22Rv1 (cell line): ENCODE measurements around the gene KIAA0825.

ENCODE experiments used
- H3K27ac ChIP-seq: fragments of 450-650 bp; 2 replicates; pipeline ENCODE4 v1.5.1; 2017
- CTCF ChIP-seq: fragments of 450-650 bp; IDR thresholded peaks from 2 replicates; pipeline ENCODE4 v1.5.1; 2017; ENCODE audit warnings: mild to moderate bottlenecking
- ZFX ChIP-seq: fragments of 450-650 bp; IDR thresholded peaks from 2 replicates; pipeline ENCODE4 v1.6.1; 2017; ENCODE audit warnings: antibody characterized with exemption, borderline replicate concordance

Gene KIAA0825

GRCh38 chr5:94209774-94210355, 408.5 kb downstream of the KIAA0825 start:
- no peak overlapping the region for H3K27ac ChIP-seq
- TF ChIP-seq CTCF (no peak), ZFX (no peak)

- TF ChIP-seq CTCF (no peak), ZFX (no peak)
- H3K27ac ChIP-seq = no peak overlapping the region
Measured at GRCh38 chr5:94209272-94209671, 409.1 kb downstream of the KIAA0825 start.

GRCh38 chr5:94199566-94199965, 418.8 kb downstream of the KIAA0825 start:
- H3K27ac ChIP-seq = no peak overlapping the region
- TF ChIP-seq CTCF (no peak), ZFX (no peak)

GRCh38 chr5:94197970-94198369, 420.4 kb downstream of the KIAA0825 start:
- TF ChIP-seq ZFX = no peak
- no peak for TF ChIP-seq CTCF
- no peak overlapping the region for H3K27ac ChIP-seq

- TF ChIP-seq ZFX = no peak
- TF ChIP-seq CTCF = no peak
Measured at GRCh38 chr5:94196953-94197352, 421.5 kb downstream of the KIAA0825 start.

GRCh38 chr5:94192658-94193391, 425.6 kb downstream of the KIAA0825 start:
- H3K27ac ChIP-seq = no peak overlapping the region
- no peak for TF ChIP-seq ZFX
- TF ChIP-seq CTCF = no peak

More at GRCh38 chr5:94196953-94197352, 421.5 kb downstream of the KIAA0825 start:
- H3K27ac ChIP-seq = no peak overlapping the region

- no peak for TF ChIP-seq ZFX
- no peak for TF ChIP-seq CTCF
- H3K27ac ChIP-seq = no peak overlapping the region
Measured at GRCh38 chr5:94191604-94192003, 426.8 kb downstream of the KIAA0825 start.
